Left hindlimb (tissue), 1 donor: Measurements from ENCODE around the gene ZNF804A.

Source experiments
- DNase-seq: peaks from one replicate; pipeline ENCODE4 v3.0.0-alpha.2; 2018

The ZNF804A gene

GRCh38 chr2:184598316-184599053 is at the start of gene ZNF804A:
Gene ZNF804A, plus strand, starts transcription at chr2:184598529. Its CDS starts 431 bp downstream, at chr2:184598960.
- DNase-seq: peak; percentile 69

- DNase-seq: no peak
These were observed 49.2 kb upstream of the ZNF804A start for GRCh38 chr2:184549153-184549552.

GRCh38 chr2:184551626-184552025 is 46.7 kb upstream of the ZNF804A start:
- no peak for DNase-seq

- no peak for DNase-seq
These were observed 43.6 kb upstream of the ZNF804A start for GRCh38 chr2:184554736-184555135.

- DNase-seq: no peak
These were observed 43.0 kb upstream of the ZNF804A start for GRCh38 chr2:184555352-184555751.

GRCh38 chr2:184556639-184557038 is 41.7 kb upstream of the ZNF804A start:
- no peak for DNase-seq

GRCh38 chr2:184558713-184559464 is 39.4 kb upstream of the ZNF804A start:
- DNase-seq: no peak

- DNase-seq: no peak
These were observed 37.7 kb upstream of the ZNF804A start for GRCh38 chr2:184560603-184561002.

GRCh38 chr2:184562532-184562931 is 35.8 kb upstream of the ZNF804A start:
- no peak for DNase-seq

GRCh38 chr2:184564092-184564491 is 34.2 kb upstream of the ZNF804A start:
- DNase-seq: no peak

GRCh38 chr2:184566716-184567115 is 31.6 kb upstream of the ZNF804A start:
- DNase-seq: no peak

- no peak for DNase-seq
These were observed 21.3 kb upstream of the ZNF804A start for GRCh38 chr2:184577056-184577455.

GRCh38 chr2:184577743-184578142 is 20.6 kb upstream of the ZNF804A start:
- no peak for DNase-seq

GRCh38 chr2:184579226-184579625 is 19.1 kb upstream of the ZNF804A start:
- no peak for DNase-seq

- no peak for DNase-seq
These were observed 16.9 kb upstream of the ZNF804A start for GRCh38 chr2:184581391-184581790.

GRCh38 chr2:184589261-184589660 is 9.1 kb upstream of the ZNF804A start:
- no peak for DNase-seq

GRCh38 chr2:184596819-184597411 is 1.4 kb upstream of the ZNF804A start:
- no peak for DNase-seq

- DNase-seq: peak; percentile 49
These were observed 748 bp upstream of the ZNF804A start for GRCh38 chr2:184597571-184597991.

- no peak for DNase-seq
These were observed 370 bp upstream of the ZNF804A start for GRCh38 chr2:184598002-184598315.

GRCh38 chr2:184599054-184599871 is 934 bp downstream of the ZNF804A start:
- DNase-seq: no peak

- no peak for DNase-seq
These were observed 1.5 kb downstream of the ZNF804A start for GRCh38 chr2:184599872-184600222.

- DNase-seq: no peak
These were observed 4.4 kb downstream of the ZNF804A start for GRCh38 chr2:184602734-184603133.

GRCh38 chr2:184610891-184611290 is 12.6 kb downstream of the ZNF804A start:
- DNase-seq: no peak
